ENCODE data around the gene TBL1X. TPM values are rescaled to one million over a fixed set of nuclear protein-coding genes. Genes with fewer than 3 reads are reported as not detected.

TBL1X gene
- total RNA-seq, 1 donor from 2014 or later = 34.5 TPM

GRCh38 chrX:9578083-9578779, 113.4 kb downstream of the TBL1X start:
- Mint-ChIP-seq H3K36me3 (no peaks in the 10 kb centered on the region), H3K9me3 (peaks cover 18% of the 10 kb centered on the region), H3K27ac (no peak overlapping the region), H3K27me3 (ENCODE audit: low read depth) (no peaks in the 10 kb centered on the region), H3K4me1 (peaks cover 7% of the 10 kb centered on the region), H3K4me3 (no peak overlapping the region)
- TF ChIP-seq CTCF (IDR thresholded peaks at IDR 0.05; ENCODE audit: unreplicated experiment) = no peak
- DNase-seq (ENCODE audit: low spot score in 2 of 2, unreplicated experiment in 2 of 2) = no peak

- H3K27ac Mint-ChIP-seq = no peak overlapping the region
- TF ChIP-seq CTCF (IDR thresholded peaks at IDR 0.05; ENCODE audit: unreplicated experiment) = no peak
- no peak for DNase-seq (ENCODE audit: low spot score in 2 of 2, unreplicated experiment in 2 of 2)
- peaks cover 7% of the 10 kb centered on the region for H3K4me1 Mint-ChIP-seq
- no peaks in the 10 kb centered on the region for H3K27me3 Mint-ChIP-seq (ENCODE audit: low read depth)
- H3K9me3 Mint-ChIP-seq = peaks cover 23% of the 10 kb centered on the region
- H3K4me3 Mint-ChIP-seq = no peak overlapping the region
- no peaks in the 10 kb centered on the region for H3K36me3 Mint-ChIP-seq
Observed at GRCh38 chrX:9581771-9582385, 117.0 kb downstream of the TBL1X start.

- H3K4me1 Mint-ChIP-seq = peaks cover 4% of the 10 kb centered on the region
- no peak for DNase-seq (ENCODE audit: low spot score in 2 of 2, unreplicated experiment in 2 of 2)
- peaks cover 23% of the 10 kb centered on the region for H3K9me3 Mint-ChIP-seq
- no peak overlapping the region for H3K4me3 Mint-ChIP-seq
- no peaks in the 10 kb centered on the region for H3K27me3 Mint-ChIP-seq (ENCODE audit: low read depth)
- TF ChIP-seq CTCF (IDR thresholded peaks at IDR 0.05; ENCODE audit: unreplicated experiment) = no peak
- H3K36me3 Mint-ChIP-seq = no peaks in the 10 kb centered on the region
- no peak overlapping the region for H3K27ac Mint-ChIP-seq
Observed at GRCh38 chrX:9582956-9583355, 118.1 kb downstream of the TBL1X start.

- Mint-ChIP-seq H3K27me3 (ENCODE audit: low read depth) (no peaks in the 10 kb centered on the region), H3K27ac (no peak overlapping the region), H3K4me3 (no peak overlapping the region), H3K4me1 (no peaks in the 10 kb centered on the region), H3K9me3 (peaks cover 24% of the 10 kb centered on the region), H3K36me3 (peaks cover 5% of the 10 kb centered on the region)
- no peak for TF ChIP-seq CTCF (IDR thresholded peaks at IDR 0.05; ENCODE audit: unreplicated experiment)
- DNase-seq (ENCODE audit: low spot score in 2 of 2, unreplicated experiment in 2 of 2) = no peak
Observed at GRCh38 chrX:9586992-9587392, 122.1 kb downstream of the TBL1X start.

- H3K27me3 Mint-ChIP-seq (ENCODE audit: low read depth) = no peaks in the 10 kb centered on the region
- no peak for TF ChIP-seq CTCF (IDR thresholded peaks at IDR 0.05; ENCODE audit: unreplicated experiment)
- no peak overlapping the region for H3K27ac Mint-ChIP-seq
- no peaks in the 10 kb centered on the region for H3K4me1 Mint-ChIP-seq
- no peak for DNase-seq (ENCODE audit: low spot score in 2 of 2, unreplicated experiment in 2 of 2)
- no peak overlapping the region for H3K4me3 Mint-ChIP-seq
- H3K9me3 Mint-ChIP-seq = peaks cover 29% of the 10 kb centered on the region
- H3K36me3 Mint-ChIP-seq = peaks cover 9% of the 10 kb centered on the region
Observed at GRCh38 chrX:9587642-9588041, 122.8 kb downstream of the TBL1X start.
